GM18867 (cell line): ENCODE measurements around the gene LRTM2.
A peak's percentile ranks its signal among the peaks of the same experiment; 100 is the strongest.
"Not testable (repeated sequence)": the region's sequence is repeated elsewhere in the genome, so short reads cannot be mapped to it uniquely, and the experiment has no call there.

Source experiments
- ATAC-seq: cut with Tn5 transposase; IDR thresholded peaks from one replicate; pipeline ENCODE4 v1.9.1; 2021; ENCODE audit warnings: mild to moderate bottlenecking, moderate library complexity; ENCODE audit not compliant: unreplicated experiment

Gene LRTM2

GRCh38 chr12:1811281-1811947, 9.0 kb upstream of the LRTM2 start:
- no peak for ATAC-seq

GRCh38 chr12:1811948-1812291, 8.4 kb upstream of the LRTM2 start:
- ATAC-seq, result no peak

GRCh38 chr12:1812650-1813302, 7.6 kb upstream of the LRTM2 start:
- peak; percentile 84 for ATAC-seq

- no peak for ATAC-seq
These were observed 6.1 kb upstream of the LRTM2 start for GRCh38 chr12:1814266-1814665.

GRCh38 chr12:1815108-1815507, 5.3 kb upstream of the LRTM2 start:
- no peak for ATAC-seq

GRCh38 chr12:1815814-1816729, 4.3 kb upstream of the LRTM2 start:
- ATAC-seq, result no peak

- ATAC-seq, result no peak
These were observed 3.5 kb upstream of the LRTM2 start for GRCh38 chr12:1816730-1817348.

GRCh38 chr12:1817928-1818327, 2.4 kb upstream of the LRTM2 start:
- not testable (repeated sequence) for ATAC-seq

GRCh38 chr12:1819050-1819449, 1.3 kb upstream of the LRTM2 start:
- no peak for ATAC-seq

GRCh38 chr12:1819571-1819970, 794 bp upstream of the LRTM2 start:
- no peak for ATAC-seq

- no peak for ATAC-seq
These were observed 529 bp downstream of the LRTM2 start for GRCh38 chr12:1820896-1821291.

- ATAC-seq, result no peak
These were observed 1.4 kb downstream of the LRTM2 start for GRCh38 chr12:1821805-1822204.

- ATAC-seq, result no peak
These were observed 2.3 kb downstream of the LRTM2 start for GRCh38 chr12:1822699-1823098.

GRCh38 chr12:1823237-1823636, 2.9 kb downstream of the LRTM2 start:
- ATAC-seq, result no peak

GRCh38 chr12:1825382-1826102, 5.2 kb downstream of the LRTM2 start:
- no peak for ATAC-seq

- ATAC-seq, result no peak
These were observed 6.0 kb downstream of the LRTM2 start for GRCh38 chr12:1826401-1826800.

- ATAC-seq, result no peak
These were observed 6.7 kb downstream of the LRTM2 start for GRCh38 chr12:1826867-1827705.

- ATAC-seq, result no peak
These were observed 7.8 kb downstream of the LRTM2 start for GRCh38 chr12:1827826-1828805.

- no peak for ATAC-seq
These were observed 8.5 kb downstream of the LRTM2 start for GRCh38 chr12:1828856-1829255.
